Large intestine (tissue), 3 donors: ENCODE measurements around the gene SPTLC1. TPM values are rescaled to one million over a fixed set of nuclear protein-coding genes. Genes with fewer than 3 reads are reported as not detected.
"Not testable (repeated sequence)": the region's sequence is repeated elsewhere in the genome, so short reads cannot be mapped to it uniquely, and the experiment has no call there.

Experiments
- DNase-seq, 2 donors: peaks; one replicate each; pipeline versions ENCODE4 v3.0.0 to v3.0.0-alpha.2; 2013
- H3K27ac ChIP-seq: one replicate; pipeline ENCODE4 v1.5.1; 2013; ENCODE audit warnings: low read length
- H3K27me3 ChIP-seq: 2 replicates; pipeline ENCODE4 v1.6.1; 2013; ENCODE audit warnings: low read length; ENCODE audit not compliant: control insufficient read depth, insufficient read depth
- H3K36me3 ChIP-seq: 2 replicates; pipeline ENCODE4 v1.6.1; 2013; ENCODE audit warnings: low read length; ENCODE audit not compliant: control insufficient read depth, insufficient read depth
- H3K4me1 ChIP-seq: one replicate; pipeline ENCODE4 v1.6.1; 2013; ENCODE audit warnings: low read length; ENCODE audit not compliant: control insufficient read depth, insufficient read depth
- H3K4me3 ChIP-seq: one replicate; pipeline ENCODE4 v1.5.1; 2013; ENCODE audit warnings: low read length
- H3K9me3 ChIP-seq: one replicate; pipeline ENCODE4 v1.6.1; 2013; ENCODE audit warnings: mild to moderate bottlenecking, low read depth, low read length, moderate library complexity; ENCODE audit not compliant: control insufficient read depth
- WGBS: methylation state at CpG from one replicate; pipeline ENCODE4 v1.1.5; 2013; ENCODE audit warnings: low lambda C conversion rate; ENCODE audit not compliant: insufficient coverage; 5-methylcytosine and 5-hydroxymethylcytosine counted together
- polyA plus RNA-seq: library from polyadenylated mRNA; unstranded; fragments of 120-200 nt; gene quantifications from one replicate; pipeline ENCODE4 v1.2.1, GENCODE V29; 2013

The SPTLC1 gene
- polyA plus RNA-seq, 1 donor = 82.1 TPM

DNA sequence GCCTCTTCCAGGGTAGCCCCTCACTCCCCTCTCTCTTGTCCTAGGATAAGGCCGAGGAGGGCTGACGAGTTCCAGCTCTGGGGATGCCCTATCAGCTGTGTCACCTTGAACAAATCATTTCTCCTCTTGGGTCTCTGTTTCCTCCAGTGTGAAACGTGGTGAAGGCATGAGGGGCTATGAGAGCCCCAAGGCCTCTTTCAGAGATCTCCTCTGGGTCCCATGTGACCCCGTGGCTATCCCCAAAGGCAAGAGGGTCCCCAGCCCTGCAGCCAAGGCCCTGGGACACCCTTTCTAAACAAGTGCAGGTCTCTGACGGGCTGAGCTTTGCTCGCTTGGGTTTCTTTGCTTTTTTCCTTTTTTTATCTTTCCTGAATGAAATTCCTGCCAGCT is 25.5 kb upstream of the SPTLC1 start:
- no peak overlapping the region for H3K27ac ChIP-seq
- H3K4me1 ChIP-seq = peaks cover 2% of the 10 kb centered on the region
- WGBS = no CpG with 5 or more reads among the region's 6 CpGs
- no peaks in the 10 kb centered on the region for H3K9me3 ChIP-seq
- H3K4me3 ChIP-seq = peak overlapping the region; percentile 7
- H3K36me3 ChIP-seq = no peaks in the 10 kb centered on the region
- H3K27me3 ChIP-seq = peaks cover 22% of the 10 kb centered on the region
- no peak for DNase-seq

DNA sequence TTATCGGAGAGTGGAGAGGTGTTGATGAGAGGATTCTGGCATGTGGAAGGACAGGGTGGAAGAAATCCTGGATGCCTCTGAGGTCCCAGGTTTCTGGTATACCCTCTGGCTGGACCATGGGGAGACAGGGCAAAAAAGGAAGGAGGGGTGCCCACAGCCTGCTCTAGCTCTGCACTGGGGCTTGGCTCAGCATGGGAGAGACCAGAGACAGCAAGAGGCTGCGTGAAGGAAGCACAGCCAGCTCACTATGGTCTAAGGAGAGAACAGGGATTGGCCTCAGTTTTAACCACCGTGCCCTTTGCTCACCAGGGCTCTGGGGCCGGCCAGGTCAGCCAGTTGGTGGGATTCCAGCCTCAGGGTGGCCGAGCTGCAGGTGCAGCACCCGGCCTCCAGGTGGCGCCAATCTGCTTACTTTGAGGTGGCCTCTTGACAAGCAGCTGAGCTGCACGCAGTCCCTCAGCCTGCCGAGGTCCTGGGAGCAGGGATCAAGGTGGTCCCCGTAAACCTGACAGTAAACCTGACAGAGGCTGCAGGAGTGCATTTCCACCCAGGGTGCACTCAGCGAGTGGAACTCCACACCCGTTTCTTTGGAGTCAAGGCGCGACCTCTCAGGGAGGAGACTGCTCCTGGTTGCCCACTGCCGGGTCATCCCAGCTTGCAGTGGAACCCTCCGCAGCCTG is 25.0 kb upstream of the SPTLC1 start:
- peak; percentile 57 to 63 for DNase-seq

GRCh38 chr9:92138960-92139540 is 23.8 kb upstream of the SPTLC1 start:
- H3K36me3 ChIP-seq, H3K4me1 ChIP-seq, H3K4me3 ChIP-seq, H3K27ac ChIP-seq, DNase-seq, H3K9me3 ChIP-seq: not testable (repeated sequence)
- 83% methylated on average over 1 of the region's 5 CpGs for WGBS
- H3K27me3 ChIP-seq = peaks cover 22% of the 10 kb centered on the region

More for the DNA sequence above, 25.0 kb upstream of the SPTLC1 start:
- no peaks in the 10 kb centered on the region for H3K36me3 ChIP-seq
- peaks cover 22% of the 10 kb centered on the region for H3K27me3 ChIP-seq
- H3K27ac ChIP-seq = no peak overlapping the region
- no CpG with 5 or more reads among the region's 16 CpGs for WGBS
- no peaks in the 10 kb centered on the region for H3K9me3 ChIP-seq
- H3K4me1 ChIP-seq = peaks cover 2% of the 10 kb centered on the region
- no peak overlapping the region for H3K4me3 ChIP-seq

DNA sequence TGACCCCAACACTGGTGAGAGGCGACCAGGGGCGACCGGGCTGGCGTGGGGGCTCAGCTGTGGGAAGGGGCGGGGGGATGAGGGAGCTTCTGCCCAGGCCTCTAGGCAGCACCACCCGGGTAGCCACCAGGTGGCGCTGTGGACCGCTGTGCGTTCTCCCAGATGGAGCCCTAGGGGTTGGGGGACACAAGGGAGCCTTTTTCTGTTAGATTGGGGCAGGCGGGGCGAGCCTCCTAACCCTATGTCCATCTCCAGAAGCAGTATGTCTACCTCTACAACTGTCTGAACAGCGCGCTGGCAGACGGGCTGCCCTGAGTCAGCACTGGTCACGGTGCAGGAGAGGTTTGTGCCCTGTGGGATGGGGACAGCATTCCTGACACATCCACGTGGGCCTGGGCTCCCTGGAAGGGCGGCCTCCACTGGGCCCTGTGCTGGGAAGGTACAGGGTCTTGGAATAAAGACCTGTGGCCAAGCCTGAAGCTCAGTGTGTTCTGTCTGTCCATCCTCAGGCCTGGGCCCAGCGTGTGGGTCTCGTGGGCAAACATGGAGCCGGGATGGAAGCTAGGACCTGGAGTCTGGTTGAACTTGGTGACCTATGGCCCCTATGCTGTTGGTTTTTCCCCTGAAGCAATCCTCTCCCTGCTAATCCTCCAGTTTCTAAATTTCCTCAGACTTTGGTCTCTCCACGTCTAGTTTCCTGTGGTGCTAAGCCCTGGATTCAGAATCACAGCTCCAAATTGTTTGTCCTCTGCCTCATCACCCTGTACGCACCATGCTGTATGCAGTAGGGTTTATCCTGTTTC is 23.1 kb upstream of the SPTLC1 start:
- Histone ChIP-seq H3K27ac (no peak overlapping the region), H3K36me3 (no peaks in the 10 kb centered on the region), H3K27me3 (peaks cover 22% of the 10 kb centered on the region), H3K4me3 (no peak overlapping the region), H3K4me1 (peaks cover 2% of the 10 kb centered on the region), H3K9me3 (no peaks in the 10 kb centered on the region)
- peak in 1 of 2 donors; percentile 35 for DNase-seq
- 80% methylated on average over 1 of the region's 22 CpGs for WGBS

- Histone ChIP-seq H3K4me1 (no peaks in the 10 kb centered on the region), H3K27ac (no peak overlapping the region), H3K4me3 (no peak overlapping the region), H3K27me3 (peaks cover 7% of the 10 kb centered on the region), H3K9me3 (no peaks in the 10 kb centered on the region), H3K36me3 (no peaks in the 10 kb centered on the region)
- DNase-seq = no peak
- no CpG with 5 or more reads among the region's 19 CpGs for WGBS
Observed at GRCh38 chr9:92136184-92136858, 21.1 kb upstream of the SPTLC1 start.

- no CpG with 5 or more reads among the region's 7 CpGs for WGBS
- Histone ChIP-seq H3K9me3 (no peaks in the 10 kb centered on the region), H3K27ac (no peak overlapping the region), H3K27me3 (peaks cover 2% of the 10 kb centered on the region), H3K4me1 (no peaks in the 10 kb centered on the region), H3K36me3 (no peaks in the 10 kb centered on the region), H3K4me3 (no peak overlapping the region)
- no peak for DNase-seq
Observed at GRCh38 chr9:92135576-92135975, 20.4 kb upstream of the SPTLC1 start.

DNA sequence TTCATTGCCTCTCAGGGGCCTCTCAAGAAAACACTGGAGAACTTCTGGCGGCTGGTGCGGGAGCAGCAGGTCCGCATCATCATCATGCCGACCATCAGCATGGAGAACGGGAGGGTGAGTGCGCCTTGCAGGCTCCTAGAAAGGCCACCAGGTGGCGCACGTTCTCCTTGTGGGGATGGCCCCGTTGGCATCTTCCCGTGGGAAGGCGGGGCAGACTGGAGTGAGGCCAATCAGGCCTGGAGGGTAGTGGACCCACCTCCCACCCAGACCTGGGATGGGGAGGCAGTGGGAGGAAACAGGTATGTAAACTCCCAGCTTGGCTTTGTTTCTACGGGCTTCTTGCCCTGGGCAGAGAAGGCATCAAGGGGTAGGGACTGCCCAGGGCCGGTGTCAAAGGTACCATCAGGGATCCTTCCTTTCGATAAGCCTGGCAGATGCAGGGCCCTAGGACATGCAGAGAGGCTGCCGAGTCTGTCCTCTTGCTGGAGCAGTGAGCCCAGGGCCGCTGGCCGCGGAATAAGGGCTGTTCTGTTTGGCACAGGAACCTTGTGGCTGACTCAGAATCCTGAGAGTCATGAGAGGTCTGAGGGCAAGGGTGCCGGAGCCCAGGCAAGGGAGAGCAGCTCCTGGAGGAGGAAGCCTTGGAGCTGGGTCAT is 18.9 kb upstream of the SPTLC1 start:
- Histone ChIP-seq H3K27me3 (no peaks in the 10 kb centered on the region), H3K4me3 (no peak overlapping the region), H3K9me3 (no peaks in the 10 kb centered on the region), H3K4me1 (no peaks in the 10 kb centered on the region), H3K27ac (no peak overlapping the region), H3K36me3 (no peaks in the 10 kb centered on the region)
- peak; percentile 57 to 65 for DNase-seq
- WGBS = no CpG with 5 or more reads among the region's 19 CpGs

DNA sequence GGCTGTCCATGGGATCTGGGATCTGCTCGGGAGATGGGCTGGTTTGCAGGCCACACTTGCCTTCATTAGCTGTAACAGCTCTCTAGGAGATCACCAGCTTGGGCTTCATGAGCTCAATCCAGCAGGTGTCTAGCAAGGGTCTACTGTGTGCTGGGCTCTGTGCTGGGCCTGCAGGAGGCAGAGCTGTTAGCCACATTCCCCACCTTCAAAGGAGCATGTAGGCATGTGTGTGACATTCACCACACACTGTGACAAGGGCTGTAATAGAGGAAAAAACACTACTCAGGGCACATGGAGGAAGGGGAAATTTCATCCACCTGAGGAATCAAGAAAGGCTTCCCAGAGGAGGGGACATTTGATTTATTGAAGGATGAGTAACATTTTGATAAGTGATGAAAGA is 17.7 kb upstream of the SPTLC1 start:
- H3K27me3 ChIP-seq, H3K36me3 ChIP-seq, H3K4me3 ChIP-seq, H3K9me3 ChIP-seq, H3K4me1 ChIP-seq, DNase-seq, H3K27ac ChIP-seq: not testable (repeated sequence)
- WGBS = no CpG with 5 or more reads among the region's 1 CpG

DNA sequence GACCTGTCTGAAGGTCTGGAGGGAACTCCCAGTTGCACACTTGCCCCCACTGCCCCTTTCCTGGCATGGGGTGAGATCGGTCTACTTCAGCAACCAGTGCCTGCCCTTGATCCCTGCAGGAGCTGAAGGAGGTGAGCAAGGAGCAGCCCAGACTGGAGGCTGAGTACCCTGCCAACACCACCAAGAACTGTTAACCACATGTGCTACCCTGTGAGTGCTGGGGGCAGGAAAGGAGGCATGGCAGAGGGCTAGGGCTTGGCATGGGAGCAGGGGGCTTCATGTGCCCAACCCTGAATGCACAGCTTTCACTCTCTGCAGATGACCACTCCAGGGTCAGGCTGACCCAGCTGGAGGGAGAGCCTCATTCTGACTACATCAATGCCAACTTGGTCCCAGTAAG is 17.3 kb upstream of the SPTLC1 start:
- Histone ChIP-seq H3K4me1 (no peaks in the 10 kb centered on the region), H3K9me3 (no peaks in the 10 kb centered on the region), H3K27ac (no peak overlapping the region), H3K4me3 (no peak overlapping the region), H3K36me3 (no peaks in the 10 kb centered on the region), H3K27me3 (no peaks in the 10 kb centered on the region)
- no CpG with 5 or more reads among the region's 1 CpG for WGBS
- DNase-seq = no peak

GRCh38 chr9:92122800-92123199 is 7.6 kb upstream of the SPTLC1 start:
- no peaks in the 10 kb centered on the region for H3K4me1 ChIP-seq
- no peaks in the 10 kb centered on the region for H3K36me3 ChIP-seq
- H3K9me3 ChIP-seq = no peaks in the 10 kb centered on the region
- H3K4me3 ChIP-seq = no peak overlapping the region
- H3K27me3 ChIP-seq = no peaks in the 10 kb centered on the region
- no CpG with 5 or more reads among the region's 8 CpGs for WGBS
- H3K27ac ChIP-seq = no peak overlapping the region
- DNase-seq = no peak
